ENCODE measurements around the gene MRPS11. TPM values are rescaled to one million over a fixed set of nuclear protein-coding genes. Genes with fewer than 3 reads are reported as not detected.

The MRPS11 gene
- total and polyA plus RNA-seq, 10 of the 15 experiments (the other 5 are each of a cell fraction or from before 2014, with no cell fraction given), result 37.1 to 148 (median 68.7) TPM

DNA sequence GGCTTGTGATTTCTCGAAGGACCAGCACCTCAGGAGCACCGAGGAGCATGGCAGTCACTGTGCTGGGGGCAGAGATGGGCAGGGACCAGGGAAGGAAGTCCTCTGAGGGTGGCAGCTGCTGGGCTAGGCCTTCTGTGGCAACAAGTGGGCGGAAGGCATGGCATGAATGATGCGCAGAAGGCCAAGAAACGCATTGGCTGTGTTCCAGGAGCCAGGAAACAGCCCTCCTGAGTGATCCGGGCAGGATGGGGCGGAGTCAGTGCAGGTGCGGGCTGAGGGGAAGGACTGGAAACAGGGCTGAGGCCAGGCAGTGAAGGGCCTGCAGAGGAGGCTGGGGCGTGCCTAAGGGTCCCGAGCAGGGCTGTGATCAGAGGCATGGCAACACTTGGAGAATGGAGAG lies 23.6 kb downstream of the MRPS11 start:
- H3K4me3 ChIP-seq, result no peak overlapping the region
- H3K27me3 ChIP-seq (replicated peaks in 1 of 2; ENCODE audit: control insufficient read depth in 2 of 2, insufficient read depth in 2 of 2, low read length in 1 of 2), result no peaks in the 10 kb centered on the region
- no peak overlapping the region for H3K4me2 ChIP-seq (ENCODE audit: control insufficient read depth, insufficient read depth)
- H3K9ac ChIP-seq (ENCODE audit: control insufficient read depth, insufficient read depth, low read length), result no peak overlapping the region
- BruUV-seq (replicated peaks), result no TSS peak
- ChIA-PET SMC1A (ENCODE audit: uncharacterized antibody, unreplicated experiment) (no interaction called here), POLR2A (no interaction called here), RAD21 (ENCODE audit: unreplicated experiment) (no interaction called here), CTCF (no interaction called here)
- H2AFZ ChIP-seq (ENCODE audit: control insufficient read depth, low read depth, low read length), result no peak overlapping the region
- 57% methylated on average over 10 of the region's 10 CpGs for WGBS (ENCODE audit: insufficient coverage, insufficient replicate concordance, low lambda C conversion rate, missing lambda C conversion rate)
- no peak overlapping the region for H3K27ac ChIP-seq (ENCODE audit: control insufficient read depth, insufficient read depth)
- H4K20me1 ChIP-seq (ENCODE audit: control insufficient read depth, insufficient read depth), result no peaks in the 10 kb centered on the region
- intact Hi-C loops (cut with micrococcal nuclease; ENCODE audit: unreplicated experiment), result no loop called here
- no peaks in the 10 kb centered on the region for H3K79me2 ChIP-seq (ENCODE audit: control insufficient read depth, insufficient read depth, low read length)
- ATAC-seq (no peak), FAIRE-seq (no peak), DNase-seq (ENCODE audit: low read depth, low spot score) (no peak)
- no peaks in the 10 kb centered on the region for H3K36me3 ChIP-seq (ENCODE audit: control insufficient read depth in 2 of 2, insufficient read depth in 2 of 2, low read length in 1 of 2)
- no peaks in the 10 kb centered on the region for H3K4me1 ChIP-seq (ENCODE audit: control insufficient read depth, insufficient read depth, low read length)
- in situ Hi-C loops (cut with MboI), result no loop called here
- no peaks in the 10 kb centered on the region for H3K9me3 ChIP-seq (replicated peaks; ENCODE audit: control insufficient read depth, insufficient read depth, low read length)
- TF ChIP-seq USF2 (IDR thresholded peaks at IDR 0.05; ENCODE audit: borderline replicate concordance, low read depth, low read length) (no peak), ZBTB33 (IDR thresholded peaks at IDR 0.05) (no peak), NRF1 (conservative IDR thresholded peaks at IDR 0.05; ENCODE audit: low read depth, low read length) (no peak), IRF4 (IDR thresholded peaks at IDR 0.05; ENCODE audit: low read depth, low read length) (no peak), BACH1 (IDR thresholded peaks at IDR 0.05; ENCODE audit: borderline replicate concordance) (no peak), NR2F1 (conservative IDR thresholded peaks at IDR 0.05) (no peak), TCF3 (IDR thresholded peaks at IDR 0.05; ENCODE audit: borderline replicate concordance, insufficient read depth, low read depth, low read length) (no peak), POLR2AphosphoS5 (IDR thresholded peaks at IDR 0.05; ENCODE audit: low read length) (no peak), MTA2 (IDR thresholded peaks at IDR 0.05; ENCODE audit: low read depth) (no peak), KDM1A (IDR thresholded peaks at IDR 0.05; ENCODE audit: borderline replicate concordance) (no peak)
- TF ChIP-seq, protein P1, sequence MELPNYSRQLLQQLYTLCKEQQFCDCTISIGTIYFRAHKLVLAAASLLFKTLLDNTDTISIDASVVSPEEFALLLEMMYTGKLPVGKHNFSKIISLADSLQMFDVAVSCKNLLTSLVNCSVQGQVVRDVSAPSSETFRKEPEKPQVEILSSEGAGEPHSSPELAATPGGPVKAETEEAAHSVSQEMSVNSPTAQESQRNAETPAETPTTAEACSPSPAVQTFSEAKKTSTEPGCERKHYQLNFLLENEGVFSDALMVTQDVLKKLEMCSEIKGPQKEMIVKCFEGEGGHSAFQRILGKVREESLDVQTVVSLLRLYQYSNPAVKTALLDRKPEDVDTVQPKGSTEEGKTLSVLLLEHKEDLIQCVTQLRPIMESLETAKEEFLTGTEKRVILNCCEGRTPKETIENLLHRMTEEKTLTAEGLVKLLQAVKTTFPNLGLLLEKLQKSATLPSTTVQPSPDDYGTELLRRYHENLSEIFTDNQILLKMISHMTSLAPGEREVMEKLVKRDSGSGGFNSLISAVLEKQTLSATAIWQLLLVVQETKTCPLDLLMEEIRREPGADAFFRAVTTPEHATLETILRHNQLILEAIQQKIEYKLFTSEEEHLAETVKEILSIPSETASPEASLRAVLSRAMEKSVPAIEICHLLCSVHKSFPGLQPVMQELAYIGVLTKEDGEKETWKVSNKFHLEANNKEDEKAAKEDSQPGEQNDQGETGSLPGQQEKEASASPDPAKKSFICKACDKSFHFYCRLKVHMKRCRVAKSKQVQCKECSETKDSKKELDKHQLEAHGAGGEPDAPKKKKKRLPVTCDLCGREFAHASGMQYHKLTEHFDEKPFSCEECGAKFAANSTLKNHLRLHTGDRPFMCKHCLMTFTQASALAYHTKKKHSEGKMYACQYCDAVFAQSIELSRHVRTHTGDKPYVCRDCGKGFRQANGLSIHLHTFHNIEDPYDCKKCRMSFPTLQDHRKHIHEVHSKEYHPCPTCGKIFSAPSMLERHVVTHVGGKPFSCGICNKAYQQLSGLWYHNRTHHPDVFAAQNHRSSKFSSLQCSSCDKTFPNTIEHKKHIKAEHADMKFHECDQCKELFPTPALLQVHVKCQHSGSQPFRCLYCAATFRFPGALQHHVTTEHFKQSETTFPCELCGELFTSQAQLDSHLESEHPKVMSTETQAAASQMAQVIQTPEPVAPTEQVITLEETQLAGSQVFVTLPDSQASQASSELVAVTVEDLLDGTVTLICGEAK (IDR thresholded peaks at IDR 0.05; ENCODE audit: borderline replicate concordance), result no peak
- TF ChIP-seq, protein P2, sequence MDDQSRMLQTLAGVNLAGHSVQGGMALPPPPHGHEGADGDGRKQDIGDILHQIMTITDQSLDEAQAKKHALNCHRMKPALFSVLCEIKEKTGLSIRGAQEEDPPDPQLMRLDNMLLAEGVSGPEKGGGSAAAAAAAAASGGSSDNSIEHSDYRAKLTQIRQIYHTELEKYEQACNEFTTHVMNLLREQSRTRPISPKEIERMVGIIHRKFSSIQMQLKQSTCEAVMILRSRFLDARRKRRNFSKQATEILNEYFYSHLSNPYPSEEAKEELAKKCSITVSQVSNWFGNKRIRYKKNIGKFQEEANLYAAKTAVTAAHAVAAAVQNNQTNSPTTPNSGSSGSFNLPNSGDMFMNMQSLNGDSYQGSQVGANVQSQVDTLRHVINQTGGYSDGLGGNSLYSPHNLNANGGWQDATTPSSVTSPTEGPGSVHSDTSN (IDR thresholded peaks at IDR 0.05; ENCODE audit: insufficient replicate concordance, low read depth, low read length), result no peak
- TF ChIP-seq, protein P3, sequence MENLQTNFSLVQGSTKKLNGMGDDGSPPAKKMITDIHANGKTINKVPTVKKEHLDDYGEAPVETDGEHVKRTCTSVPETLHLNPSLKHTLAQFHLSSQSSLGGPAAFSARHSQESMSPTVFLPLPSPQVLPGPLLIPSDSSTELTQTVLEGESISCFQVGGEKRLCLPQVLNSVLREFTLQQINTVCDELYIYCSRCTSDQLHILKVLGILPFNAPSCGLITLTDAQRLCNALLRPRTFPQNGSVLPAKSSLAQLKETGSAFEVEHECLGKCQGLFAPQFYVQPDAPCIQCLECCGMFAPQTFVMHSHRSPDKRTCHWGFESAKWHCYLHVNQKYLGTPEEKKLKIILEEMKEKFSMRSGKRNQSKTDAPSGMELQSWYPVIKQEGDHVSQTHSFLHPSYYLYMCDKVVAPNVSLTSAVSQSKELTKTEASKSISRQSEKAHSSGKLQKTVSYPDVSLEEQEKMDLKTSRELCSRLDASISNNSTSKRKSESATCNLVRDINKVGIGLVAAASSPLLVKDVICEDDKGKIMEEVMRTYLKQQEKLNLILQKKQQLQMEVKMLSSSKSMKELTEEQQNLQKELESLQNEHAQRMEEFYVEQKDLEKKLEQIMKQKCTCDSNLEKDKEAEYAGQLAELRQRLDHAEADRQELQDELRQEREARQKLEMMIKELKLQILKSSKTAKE (IDR thresholded peaks at IDR 0.05; ENCODE audit: low read depth, poor library complexity, severe bottlenecking), result no peak
- TF ChIP-seq, protein P4, sequence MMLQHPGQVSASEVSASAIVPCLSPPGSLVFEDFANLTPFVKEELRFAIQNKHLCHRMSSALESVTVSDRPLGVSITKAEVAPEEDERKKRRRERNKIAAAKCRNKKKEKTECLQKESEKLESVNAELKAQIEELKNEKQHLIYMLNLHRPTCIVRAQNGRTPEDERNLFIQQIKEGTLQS (IDR thresholded peaks at IDR 0.05; ENCODE audit: borderline replicate concordance, extremely low read depth, low read depth, low read length), result no peak
